ENCODE data around the gene RGP1.

DNA sequence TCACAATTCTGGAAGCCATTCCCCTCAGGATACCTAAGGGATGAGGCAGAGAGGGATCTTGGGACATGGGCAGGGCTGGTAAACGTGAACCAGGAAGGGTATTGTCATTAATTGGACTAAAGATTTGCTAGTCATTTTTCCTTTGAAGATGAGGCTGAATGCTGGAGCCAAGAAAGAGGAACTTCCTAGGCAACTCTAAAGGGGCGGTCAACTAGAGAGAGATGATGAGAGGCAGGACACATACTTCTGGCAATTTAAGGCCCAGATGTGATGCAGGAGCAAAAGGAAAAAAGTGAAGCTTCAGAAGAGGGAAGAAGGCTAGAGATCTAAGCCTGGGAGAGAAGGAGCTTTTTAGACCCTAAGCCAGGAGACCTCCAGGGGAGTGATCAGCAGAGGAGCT lies 5.6 kb upstream of the RGP1 start:
- no peak for TF ChIP-seq CTCF (IDR thresholded peaks at IDR 0.05; ENCODE audit: low read depth, low read length, poor library complexity, severe bottlenecking)
- no peak for TF ChIP-seq EZH2phosphoT487 (IDR thresholded peaks at IDR 0.05; ENCODE audit: borderline replicate concordance, low read length)

All from DOHH2 (cell line).